Body of pancreas (tissue), 4 donors: ENCODE results near the gene UBE2E2.

Experiments
- CTCF ChIP-seq, 7 experiments: fragments of 450-650 bp in 4 of 7; fragments of 200-600 bp in 3 of 7; sonication (generic) in 3 of 7; IDR thresholded peaks; one replicate each; pipeline ENCODE4 v1.5.1; 2016 to 2019; ENCODE audit warnings: antibody characterized with exemption in 7 of 7
- POLR2A ChIP-seq, 3 donors: fragments of 450-650 bp; IDR thresholded peaks; one replicate each; pipeline ENCODE4 v1.6.1; 2016; ENCODE audit warnings: antibody characterized with exemption in 3 of 3, mild to moderate bottlenecking in 2 of 3

GRCh38 chr3:23344886-23345285 lies 141.8 kb downstream of the UBE2E2 start:
- TF ChIP-seq CTCF (IDR thresholded peaks at IDR 0.05) (no peak), POLR2A (IDR thresholded peaks at IDR 0.05) (no peak)
